GM19023 (cell line): Measurements from ENCODE around the gene OGA.

ENCODE experiments used
- ATAC-seq: cut with Tn5 transposase; IDR thresholded peaks from one replicate; pipeline ENCODE4 v1.9.1; 2021; ENCODE audit warnings: mild to moderate bottlenecking, moderate library complexity; ENCODE audit not compliant: unreplicated experiment

The OGA gene

DNA sequence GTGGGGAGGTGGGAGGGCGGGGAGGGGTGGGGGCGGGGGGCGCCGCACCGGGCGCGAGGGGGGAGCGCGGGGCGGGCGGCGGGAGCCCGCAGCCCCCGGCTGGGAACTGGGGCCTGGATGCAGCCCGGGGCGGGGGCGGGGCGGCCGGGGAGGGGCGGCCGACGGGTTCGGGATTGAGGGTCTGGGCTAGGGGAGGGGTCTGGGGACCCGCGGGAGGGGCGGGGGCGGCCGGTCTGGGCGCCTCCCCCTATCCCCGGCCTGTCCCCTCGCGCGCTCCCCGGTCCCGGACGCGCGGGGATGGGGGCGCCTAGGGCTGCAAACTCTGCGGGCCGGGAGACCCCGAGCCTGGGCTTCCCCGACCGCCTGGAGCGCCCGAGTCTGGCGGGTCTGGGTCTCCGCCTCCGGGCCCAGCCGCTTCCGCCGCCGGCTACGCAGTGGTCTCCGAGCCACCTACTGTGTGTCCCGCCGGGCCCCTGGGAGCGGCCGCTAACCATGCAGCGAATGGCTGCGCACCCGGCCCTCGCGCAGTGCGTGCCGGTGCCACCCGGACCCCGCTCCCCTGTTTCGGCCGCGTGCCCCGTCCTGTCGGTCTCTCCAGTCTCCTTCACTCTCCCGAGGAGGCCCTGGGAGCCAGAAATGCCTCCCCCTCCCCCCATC lies 42.0 kb downstream of the OGA start:
- no peak for ATAC-seq

DNA sequence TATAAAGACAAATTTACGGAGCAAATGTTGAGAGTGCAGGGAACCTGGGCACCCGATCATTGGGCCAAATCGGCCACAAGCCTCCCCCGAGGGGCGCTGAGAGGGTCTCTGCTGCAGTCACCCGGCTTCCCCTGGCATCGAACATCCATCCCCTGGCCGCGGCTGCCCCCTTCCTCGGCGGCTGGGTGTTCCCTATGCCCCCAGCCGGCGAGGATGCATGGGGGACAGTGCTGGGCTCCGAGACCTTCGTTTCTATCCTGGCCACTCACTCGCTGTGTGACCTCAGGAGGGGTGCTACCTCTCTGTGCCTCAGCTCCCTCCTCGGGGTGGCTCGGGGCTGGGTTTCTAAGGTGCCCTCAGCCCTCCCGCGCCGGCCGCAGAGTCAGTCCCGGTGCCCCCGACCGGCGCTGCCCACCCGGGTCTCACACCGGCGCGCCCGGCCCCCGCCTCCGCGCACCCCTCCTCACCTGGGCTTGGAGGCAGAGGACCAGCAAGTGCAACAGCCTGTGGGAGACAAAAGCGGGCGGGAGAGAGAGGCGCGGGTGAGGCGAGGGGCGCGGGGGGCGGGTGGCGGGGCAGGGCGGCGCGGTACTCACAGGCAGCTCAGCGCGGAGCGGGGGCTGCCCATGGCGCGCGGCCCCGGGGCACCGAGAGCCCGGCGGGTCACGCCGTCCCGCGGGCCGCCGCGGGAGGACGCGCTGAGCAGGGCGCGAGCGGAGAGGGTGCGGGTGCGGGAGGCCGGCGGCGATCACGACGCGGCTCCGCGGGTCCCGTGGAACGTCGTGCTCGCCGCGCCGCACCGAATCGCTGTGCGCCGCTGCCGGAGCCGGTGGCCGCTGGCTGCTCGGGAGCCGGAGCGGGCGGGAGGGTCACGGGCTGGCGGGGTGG lies 42.7 kb downstream of the OGA start, which contains the start of gene FGF8:
FGF8 (minus strand) TSS at position 842 of the 888 bp plus-strand sequence; CDS start at position 628, 214 bp downstream.
- no peak for ATAC-seq

DNA sequence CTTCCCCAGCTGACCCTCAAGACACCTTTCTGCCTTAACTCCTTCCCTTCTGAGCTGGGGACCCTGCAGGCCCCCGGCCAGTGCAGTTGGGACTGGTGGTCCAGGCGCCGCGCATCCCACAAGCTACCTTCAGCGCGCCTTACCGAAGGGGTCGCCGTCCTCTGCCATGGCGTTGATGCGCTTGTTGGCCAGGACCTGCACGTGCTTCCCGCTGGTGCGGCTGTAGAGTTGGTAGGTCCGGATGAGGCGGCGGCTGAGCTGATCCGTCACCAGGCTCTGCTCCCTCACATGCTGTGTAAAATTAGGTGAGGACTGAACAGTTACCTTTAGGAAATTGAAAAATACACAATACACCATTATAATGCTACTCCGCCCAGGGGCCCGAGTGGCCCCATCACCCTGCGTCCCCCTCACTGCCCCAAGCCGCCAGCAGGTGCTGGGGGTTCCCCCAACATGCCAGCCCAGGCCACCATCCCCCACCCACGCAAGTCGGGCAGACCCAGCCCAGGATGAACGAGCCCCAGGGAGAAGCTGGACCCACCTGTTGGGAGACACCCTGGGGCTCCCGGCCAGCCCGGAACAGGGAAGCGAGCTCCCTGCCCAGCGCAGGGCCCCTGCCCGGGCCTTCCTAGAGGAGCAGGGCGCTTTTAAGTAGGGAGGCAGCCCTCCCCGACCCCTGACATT lies 43.5 kb downstream of the OGA start:
- ATAC-seq = no peak

DNA sequence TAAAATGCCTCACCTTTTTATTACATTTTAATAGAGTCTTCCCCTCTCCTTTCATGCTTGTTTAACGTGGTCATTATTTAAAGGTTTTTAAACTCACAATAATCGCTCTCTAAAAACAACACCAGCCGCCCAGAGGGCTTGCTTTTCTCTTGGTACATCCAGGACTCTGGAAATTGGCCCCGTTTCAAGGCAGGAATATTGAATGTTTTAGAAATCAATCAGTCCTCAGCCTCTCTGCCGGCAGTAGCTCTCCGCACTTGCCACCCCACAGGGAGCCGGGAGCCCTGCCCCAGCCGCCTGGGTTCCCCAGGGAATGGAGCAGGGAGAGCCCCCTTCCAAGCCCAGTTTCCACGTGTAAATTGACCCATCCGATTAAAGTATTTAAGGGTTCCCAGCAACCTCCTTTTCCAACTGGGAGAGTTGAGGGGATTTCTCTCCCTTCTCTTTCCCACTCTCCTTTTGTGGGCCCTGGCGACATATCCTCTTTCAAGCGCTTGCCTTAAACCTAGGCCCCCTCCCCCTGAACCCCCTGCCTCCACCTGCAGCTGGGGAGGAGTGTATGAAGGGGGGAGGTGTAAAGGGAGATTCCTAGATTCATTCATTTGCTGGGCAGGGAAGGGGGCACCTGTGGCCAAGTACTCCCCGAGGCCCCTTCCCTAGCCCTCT lies 44.2 kb downstream of the OGA start:
- no peak for ATAC-seq

DNA sequence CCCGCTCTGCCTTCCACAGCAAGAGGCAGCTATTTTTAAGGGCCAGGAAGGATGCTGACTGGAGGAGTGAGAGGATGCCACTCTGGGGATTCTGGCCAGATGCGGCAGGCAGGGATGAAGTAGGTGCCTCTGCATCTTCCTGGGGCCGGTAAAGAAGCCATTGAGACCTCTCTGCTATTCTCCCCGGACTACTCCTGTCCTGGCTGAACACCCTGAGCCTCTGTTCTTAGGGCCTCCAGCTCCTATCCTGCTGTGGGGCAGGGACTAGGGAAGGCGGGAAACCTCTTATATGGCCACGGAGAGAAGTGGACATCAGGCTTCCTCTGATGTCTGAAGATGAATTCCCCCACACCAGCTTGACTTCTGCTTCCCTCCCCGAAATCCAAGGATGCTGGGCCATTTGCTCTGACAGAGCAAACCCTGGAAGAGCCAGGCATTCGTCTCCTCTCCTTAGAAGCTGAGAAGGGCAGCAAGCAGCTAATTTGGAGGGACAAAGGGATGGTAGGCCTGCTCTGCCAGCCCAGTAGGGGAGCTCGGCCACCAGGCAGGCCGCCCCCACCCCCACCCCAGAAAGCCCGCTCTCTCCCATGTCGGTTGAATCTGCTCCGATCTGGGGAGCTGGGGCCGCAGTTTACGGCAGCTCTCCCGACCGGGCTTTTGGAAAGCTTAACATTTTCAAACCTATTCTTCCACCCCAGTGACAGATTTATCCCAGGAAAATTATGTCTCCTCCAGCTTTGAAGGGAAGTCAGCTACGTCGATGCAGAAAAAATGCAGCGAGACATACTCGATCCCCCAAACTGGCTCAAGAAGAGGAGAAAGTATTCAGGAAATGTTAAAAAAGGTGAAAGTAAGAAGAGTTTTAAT lies 45.1 kb downstream of the OGA start:
- ATAC-seq = no peak

DNA sequence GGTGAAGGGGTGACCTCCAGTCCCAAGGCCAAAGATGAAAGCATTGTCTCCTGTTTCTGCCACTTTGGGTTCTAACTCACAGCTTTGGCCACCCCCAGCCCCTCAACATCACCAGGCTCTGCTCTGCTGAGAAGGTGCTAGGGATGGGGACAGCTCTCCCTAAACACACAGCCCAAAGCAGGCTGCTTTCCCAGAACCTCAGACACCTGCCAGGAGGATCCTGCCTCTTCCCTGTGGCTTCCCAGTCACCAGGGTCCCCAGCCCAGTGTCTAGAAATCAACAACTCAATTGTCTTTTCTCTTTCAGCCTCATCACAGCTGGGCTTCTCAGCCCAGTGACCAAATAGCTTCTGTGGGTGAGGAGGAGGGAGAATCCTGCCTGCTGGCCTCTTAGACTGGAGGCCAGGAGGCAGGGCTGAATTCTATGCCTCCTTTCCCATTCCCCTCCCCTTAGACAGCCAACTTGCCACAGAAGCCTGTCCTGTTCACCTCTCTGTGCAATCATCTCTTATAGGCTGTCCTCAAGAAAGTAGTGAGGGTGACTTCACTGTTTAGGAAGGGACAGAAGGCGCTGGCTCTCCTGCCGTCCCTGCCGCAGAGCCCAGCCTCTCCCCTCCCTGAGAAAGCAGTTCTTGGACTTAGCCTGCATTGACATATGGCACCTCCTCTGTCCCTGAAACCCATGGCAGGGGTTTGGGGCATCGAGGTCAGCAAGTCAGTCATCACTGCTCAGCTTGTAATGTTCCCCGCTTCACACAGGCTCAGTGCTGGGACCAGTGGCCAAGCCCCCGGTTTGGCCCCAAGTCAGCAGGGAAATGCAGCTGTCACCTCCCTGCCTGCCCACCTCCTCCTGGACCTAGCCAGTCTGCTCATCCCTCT lies 46.0 kb downstream of the OGA start:
- no peak for ATAC-seq

DNA sequence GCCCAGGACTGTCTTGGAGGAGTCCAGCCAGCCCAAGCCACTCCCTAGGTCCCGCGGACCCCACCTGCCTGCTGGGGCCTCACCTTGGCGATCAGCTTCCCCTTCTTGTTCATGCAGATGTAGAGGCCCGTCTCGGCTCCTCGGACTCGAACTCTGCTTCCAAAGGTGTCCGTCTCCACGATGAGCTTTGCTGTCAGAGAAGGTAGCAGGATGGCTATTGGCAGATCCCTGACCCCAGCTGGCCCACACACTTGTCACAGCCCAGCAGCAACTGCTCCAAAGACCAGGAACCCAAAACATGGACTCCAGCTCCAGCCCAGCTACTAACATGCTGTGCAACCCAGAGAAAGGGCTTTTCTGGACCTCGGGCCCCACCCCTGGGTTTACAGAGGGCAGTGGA lies 46.9 kb downstream of the OGA start:
- no peak for ATAC-seq

DNA sequence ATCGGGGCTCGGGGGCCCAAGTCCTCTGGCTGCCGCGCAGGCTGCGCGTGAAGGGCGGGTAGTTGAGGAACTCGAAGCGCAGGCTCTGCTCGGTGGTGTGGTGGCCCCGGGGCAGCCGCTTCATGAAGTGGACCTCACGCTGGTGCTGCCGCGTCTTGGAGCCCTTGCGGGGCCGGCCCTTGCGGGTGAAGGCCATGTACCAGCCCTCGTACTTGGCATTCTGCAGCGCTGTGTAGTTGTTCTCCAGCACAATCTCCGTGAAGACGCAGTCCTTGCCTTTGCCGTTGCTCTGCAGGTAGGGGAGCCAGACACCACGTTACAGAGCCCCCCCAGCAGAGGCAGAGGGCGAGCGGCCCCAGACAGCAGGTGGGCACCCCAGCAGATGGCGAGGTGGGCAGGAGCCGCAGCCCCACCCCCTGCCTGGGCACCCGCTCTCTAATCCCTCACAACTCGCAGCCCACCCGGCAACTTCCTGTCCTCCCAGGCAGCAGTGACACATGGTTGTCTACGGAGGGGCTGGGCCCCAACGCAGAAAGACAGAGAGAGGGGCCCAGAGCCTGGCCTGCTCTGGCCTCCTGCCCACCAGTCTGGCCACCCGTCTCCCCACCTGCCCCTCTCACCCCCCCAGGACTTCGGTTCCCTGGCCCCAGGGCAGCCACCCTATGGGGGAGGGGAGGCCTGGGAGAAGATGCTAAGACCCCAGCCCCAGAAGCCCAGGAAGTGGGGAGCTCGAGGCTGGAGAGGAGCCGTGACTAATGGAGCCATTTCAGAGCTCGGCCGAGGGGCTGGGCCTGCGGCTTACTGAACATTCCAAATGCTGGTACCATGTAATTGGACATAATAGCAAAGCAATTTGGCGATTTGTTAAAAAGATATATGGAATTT lies 47.7 kb downstream of the OGA start:
- ATAC-seq = no peak

DNA sequence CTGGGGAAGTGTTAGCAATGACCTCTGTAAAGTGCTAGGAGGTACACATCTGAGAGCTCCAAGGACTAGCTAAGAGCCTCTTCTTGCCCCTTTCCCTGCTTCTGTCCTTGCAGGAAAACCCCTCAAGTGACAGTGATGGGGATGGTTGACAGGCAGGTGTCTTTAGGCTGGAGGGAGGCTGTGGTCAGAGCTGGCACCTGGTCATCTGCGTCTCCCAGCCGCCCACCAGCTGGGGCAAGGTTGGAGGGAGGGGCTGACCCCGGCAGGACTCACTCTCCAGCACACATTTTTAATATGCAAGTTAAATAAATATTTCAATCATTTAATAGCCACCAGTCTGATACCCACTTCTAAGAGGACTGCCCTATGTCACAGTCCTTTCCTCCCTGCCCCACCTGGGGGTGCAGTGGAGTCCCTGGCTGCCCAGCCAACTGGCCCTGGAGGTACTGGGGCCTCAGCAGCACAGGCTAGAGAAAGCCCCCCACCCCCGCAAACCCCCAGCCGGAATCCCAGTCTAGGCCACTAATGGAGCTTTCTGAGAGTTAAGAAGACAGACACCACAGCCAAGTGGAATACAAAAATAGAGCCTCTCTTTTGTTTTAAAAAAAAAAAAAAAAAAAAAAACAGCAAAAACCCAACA lies 48.6 kb downstream of the OGA start:
- ATAC-seq = no peak

DNA sequence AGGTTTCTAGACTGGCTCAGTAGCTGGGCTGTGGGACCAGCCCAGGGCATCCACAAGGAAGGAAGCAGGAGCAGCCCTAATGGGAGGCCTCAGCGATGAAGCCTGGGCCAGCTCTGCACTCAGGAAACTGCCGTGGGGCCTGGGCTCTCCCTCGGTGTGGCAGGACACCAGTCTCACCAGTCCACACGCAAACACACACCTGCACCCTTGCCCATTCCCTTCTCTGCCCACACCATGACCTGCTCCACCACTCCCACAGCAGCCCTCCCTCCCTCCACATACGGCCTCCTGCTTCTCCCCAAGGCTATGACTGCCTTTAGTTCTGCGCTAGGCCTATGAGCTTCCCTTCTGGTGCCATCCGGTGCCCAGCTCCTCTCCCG lies 49.5 kb downstream of the OGA start:
- no peak for ATAC-seq

DNA sequence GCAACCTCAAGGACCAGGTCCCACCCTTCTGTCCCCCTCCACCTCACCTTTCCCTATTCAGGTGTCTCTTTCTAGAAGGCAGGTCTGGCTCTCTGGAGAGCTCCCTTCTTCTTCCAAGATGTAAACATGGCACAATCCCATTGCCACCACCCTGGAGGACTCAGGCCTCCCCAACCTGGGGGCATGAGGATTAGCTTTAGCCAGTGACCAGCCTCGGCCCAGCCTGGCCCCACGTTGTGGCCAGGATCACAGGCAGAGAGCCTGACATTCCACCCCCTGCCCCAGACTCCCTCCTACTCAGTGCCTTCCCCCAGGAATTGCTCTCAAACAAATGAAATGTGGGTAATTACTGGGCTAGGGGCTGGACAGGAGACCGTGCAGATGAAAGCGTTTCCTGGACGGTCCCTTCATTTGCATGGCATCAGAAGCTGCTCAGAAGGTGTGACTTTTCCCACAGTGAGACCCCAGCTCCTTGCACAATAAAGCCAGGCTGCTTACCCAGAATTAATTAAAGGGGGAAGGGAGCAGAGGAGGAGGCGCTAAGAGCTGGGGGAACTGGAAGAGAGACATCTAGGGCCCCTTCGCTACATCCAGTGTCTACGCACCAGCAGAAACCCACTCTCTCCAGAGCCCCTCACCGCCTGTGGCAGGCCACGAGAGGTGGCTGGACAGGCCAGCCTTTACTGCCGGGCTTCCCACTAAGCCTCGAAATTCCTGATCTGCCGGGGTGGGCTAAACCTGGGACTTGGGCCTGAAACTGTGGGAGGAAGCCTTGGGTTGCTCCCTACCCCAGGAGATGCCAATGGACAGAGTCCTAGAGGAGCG lies 50.1 kb downstream of the OGA start:
- no peak for ATAC-seq

DNA sequence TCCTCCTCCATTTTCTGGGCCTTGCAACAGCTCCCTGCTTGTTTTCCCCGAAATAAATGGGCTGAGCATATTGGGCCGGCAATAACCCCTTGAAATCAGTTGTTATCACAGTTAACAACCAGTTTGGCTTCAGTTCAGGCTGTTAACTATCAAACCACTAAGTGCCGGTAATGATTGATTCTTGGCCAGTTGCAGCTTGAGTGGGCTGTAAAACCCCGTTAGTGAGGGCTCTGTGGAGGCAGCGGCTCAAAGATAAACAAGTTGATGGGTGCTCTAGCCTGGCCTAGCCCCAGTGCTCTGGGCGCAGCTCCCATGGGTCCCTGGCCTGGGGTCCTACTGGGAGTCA lies 50.7 kb downstream of the OGA start:
- no peak for ATAC-seq

DNA sequence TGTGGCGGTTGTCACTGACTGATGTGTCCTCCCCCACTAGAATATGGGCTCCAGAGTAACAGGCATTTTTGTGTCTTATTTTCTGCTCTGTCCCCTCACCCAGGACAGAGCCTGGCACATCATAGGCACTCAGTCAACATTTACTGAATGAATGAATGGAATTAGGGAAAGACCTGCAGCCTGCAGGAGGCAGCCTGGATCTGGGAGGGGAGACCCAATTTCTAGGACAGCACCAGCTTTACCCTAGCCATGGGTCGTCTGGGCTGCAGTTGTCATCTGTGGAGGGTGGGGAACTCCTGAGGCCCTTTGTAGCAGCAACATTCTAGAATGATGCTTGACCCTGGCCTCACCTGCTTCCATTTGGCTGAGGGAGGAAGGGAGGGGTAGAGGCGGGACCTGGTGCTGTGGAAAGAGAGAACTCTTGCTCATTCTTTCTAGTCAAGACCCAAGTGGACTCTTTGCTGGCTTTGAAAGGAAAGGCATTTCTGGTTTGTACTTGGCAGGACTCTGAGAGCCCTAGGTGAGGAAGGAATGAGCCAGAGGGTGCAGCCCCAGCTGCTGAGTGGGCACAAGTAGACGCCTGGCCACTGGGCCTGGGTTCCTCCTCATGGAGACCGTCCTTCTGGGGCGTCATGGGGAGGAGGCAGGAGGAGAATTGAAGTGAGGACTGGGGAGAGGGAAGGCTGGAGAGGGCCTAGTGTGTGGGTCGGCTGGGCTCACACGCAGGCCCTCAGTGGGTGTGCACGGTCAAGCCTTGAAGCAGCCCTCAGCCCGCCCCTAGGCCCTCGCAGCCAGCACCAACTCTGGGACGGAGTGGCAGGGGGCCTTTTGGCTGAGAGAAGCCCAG lies 51.3 kb downstream of the OGA start:
- ATAC-seq = no peak

DNA sequence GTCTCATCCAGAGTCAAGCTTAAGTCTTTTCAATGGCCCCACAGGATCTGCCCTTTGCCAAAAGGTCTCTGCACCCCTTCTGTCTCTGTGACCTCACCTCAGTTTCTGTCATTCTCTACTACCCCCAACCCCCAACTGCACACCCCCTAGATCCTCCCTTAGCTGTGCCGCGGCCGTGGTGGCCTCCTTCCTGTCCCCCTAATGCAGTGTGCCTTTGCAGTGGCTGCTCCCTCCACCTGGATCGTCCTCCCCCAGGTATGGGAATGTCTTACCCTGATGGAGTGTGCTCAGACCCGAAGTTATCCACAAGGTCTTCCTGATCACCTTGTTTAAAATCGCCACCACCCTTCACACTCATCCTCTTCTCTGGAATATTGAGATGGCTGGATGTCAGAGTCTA lies 51.9 kb downstream of the OGA start:
- no peak for ATAC-seq

DNA sequence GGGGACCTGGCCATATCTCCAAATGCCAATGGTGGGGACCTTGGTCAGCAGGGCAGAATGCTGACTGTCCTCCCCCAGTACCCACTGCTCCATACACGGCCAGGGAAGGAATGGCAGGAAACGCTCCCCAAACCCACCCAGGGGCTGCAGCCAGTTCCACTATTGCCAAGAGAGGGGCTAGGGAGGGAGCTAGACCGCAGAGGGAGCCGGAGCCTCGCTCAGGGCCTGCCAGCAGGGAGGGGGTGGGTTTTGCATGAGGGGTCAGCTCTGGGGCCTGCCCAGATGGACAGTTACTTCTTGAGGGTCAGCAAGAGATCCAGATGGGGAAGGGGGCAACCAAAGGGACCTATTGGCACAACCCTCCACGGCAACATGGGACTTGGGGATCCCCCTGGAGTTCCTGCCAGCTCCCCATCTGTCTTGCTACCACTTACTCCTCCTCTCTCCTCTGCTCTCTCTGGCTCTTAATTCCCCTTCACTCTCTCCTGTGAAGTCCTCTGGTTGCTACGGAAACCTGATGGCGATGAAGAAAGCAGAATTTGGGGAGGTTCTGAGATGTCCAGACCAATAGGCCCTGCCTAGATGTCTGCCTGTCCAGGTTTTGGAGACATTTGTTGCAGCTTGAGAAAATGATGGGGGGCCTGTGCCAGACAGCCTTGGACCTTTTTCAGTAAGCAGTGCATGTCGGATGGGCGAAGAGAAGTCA lies 55.0 kb downstream of the OGA start:
- ATAC-seq = no peak

DNA sequence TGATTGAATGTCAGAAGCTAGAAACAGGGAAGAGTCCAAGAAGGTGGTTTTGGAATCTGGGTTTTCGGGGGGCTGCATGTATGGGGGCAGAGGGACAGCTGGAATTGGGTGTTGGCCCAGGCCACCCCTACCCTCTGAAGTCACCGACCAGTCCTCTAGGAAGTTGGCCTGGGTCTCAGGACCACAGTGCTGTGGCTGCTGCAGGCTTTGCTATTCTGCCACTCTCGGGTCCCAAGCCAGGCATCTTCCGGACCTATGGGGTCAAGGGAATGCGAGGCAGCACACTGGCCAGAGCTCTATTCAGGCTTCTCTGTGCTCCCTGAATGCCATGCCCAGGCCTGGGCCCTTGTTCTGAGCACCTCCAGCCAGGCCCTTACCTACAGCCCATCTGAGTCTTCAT lies 55.5 kb downstream of the OGA start:
- no peak for ATAC-seq
